NAMALWA (cell line): ENCODE data around the gene CPZ.
A peak's percentile ranks its signal among the peaks of the same experiment; 100 is the strongest.

Source experiments
- DNase-seq: peaks from one replicate; pipeline ENCODE4 v3.0.0-alpha.2; 2015; ENCODE audit warnings: low spot score

The CPZ gene

GRCh38 chr4:8592366-8593263 is at the start of gene CPZ:
TSS of gene CPZ (plus strand) at chr4:8592765. CDS start at chr4:8592834, 69 bp downstream.
- no peak for DNase-seq

- DNase-seq = no peak
These were observed 49.6 kb upstream of the CPZ start for GRCh38 chr4:8542776-8543525.

GRCh38 chr4:8543623-8544022 is 48.9 kb upstream of the CPZ start:
- peak; percentile 9 for DNase-seq

GRCh38 chr4:8544282-8544681 is 48.3 kb upstream of the CPZ start:
- no peak for DNase-seq

- DNase-seq = no peak
These were observed 47.7 kb upstream of the CPZ start for GRCh38 chr4:8544741-8545438.

GRCh38 chr4:8545439-8545765 is 47.2 kb upstream of the CPZ start:
- DNase-seq = no peak

GRCh38 chr4:8546766-8547107 is 45.8 kb upstream of the CPZ start:
- no peak for DNase-seq

- peak; percentile 53 for DNase-seq
These were observed 45.3 kb upstream of the CPZ start for GRCh38 chr4:8547108-8547911.

GRCh38 chr4:8547912-8548730 is 44.4 kb upstream of the CPZ start:
- no peak for DNase-seq

- DNase-seq = no peak
These were observed 43.7 kb upstream of the CPZ start for GRCh38 chr4:8548731-8549351.

- DNase-seq = no peak
These were observed 43.1 kb upstream of the CPZ start for GRCh38 chr4:8549352-8549931.

GRCh38 chr4:8550691-8551090 is 41.9 kb upstream of the CPZ start:
- DNase-seq = no peak

- DNase-seq = no peak
These were observed 40.5 kb upstream of the CPZ start for GRCh38 chr4:8552024-8552423.

- no peak for DNase-seq
These were observed 39.9 kb upstream of the CPZ start for GRCh38 chr4:8552581-8553205.

GRCh38 chr4:8553216-8553615 is 39.3 kb upstream of the CPZ start:
- DNase-seq = no peak

- no peak for DNase-seq
These were observed 38.6 kb upstream of the CPZ start for GRCh38 chr4:8553991-8554405.

- DNase-seq = no peak
These were observed 37.9 kb upstream of the CPZ start for GRCh38 chr4:8554555-8555100.

- no peak for DNase-seq
These were observed 36.8 kb upstream of the CPZ start for GRCh38 chr4:8555716-8556115.

GRCh38 chr4:8556341-8557150 is 36.0 kb upstream of the CPZ start:
- DNase-seq = no peak
